HL-60 (cell line): ENCODE data around the gene MVD.

Experiments used
- POLR2AphosphoS5 ChIP-seq: IDR thresholded peaks from 2 replicates; pipeline ENCODE4 v1.6.1; 2012; ENCODE audit warnings: low read depth
- TF ChIP-seq, protein P1 (sequence below): IDR thresholded peaks from one replicate; pipeline ENCODE4 v1.5.1; 2011; ENCODE audit warnings: low read length, control low read depth, inconsistent platforms; ENCODE audit not compliant: insufficient read depth

GRCh38 chr16:88705076-88705684, 42.3 kb upstream of the MVD start:
- TF ChIP-seq, protein P1, sequence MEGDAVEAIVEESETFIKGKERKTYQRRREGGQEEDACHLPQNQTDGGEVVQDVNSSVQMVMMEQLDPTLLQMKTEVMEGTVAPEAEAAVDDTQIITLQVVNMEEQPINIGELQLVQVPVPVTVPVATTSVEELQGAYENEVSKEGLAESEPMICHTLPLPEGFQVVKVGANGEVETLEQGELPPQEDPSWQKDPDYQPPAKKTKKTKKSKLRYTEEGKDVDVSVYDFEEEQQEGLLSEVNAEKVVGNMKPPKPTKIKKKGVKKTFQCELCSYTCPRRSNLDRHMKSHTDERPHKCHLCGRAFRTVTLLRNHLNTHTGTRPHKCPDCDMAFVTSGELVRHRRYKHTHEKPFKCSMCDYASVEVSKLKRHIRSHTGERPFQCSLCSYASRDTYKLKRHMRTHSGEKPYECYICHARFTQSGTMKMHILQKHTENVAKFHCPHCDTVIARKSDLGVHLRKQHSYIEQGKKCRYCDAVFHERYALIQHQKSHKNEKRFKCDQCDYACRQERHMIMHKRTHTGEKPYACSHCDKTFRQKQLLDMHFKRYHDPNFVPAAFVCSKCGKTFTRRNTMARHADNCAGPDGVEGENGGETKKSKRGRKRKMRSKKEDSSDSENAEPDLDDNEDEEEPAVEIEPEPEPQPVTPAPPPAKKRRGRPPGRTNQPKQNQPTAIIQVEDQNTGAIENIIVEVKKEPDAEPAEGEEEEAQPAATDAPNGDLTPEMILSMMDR, result no peak
- no peak for TF ChIP-seq POLR2AphosphoS5
